ENCODE data around the gene ALDH1A1.
"Not testable (repeated sequence)": the region's sequence is repeated elsewhere in the genome, so short reads cannot be mapped to it uniquely, and the experiment has no call there.

Gene ALDH1A1

DNA sequence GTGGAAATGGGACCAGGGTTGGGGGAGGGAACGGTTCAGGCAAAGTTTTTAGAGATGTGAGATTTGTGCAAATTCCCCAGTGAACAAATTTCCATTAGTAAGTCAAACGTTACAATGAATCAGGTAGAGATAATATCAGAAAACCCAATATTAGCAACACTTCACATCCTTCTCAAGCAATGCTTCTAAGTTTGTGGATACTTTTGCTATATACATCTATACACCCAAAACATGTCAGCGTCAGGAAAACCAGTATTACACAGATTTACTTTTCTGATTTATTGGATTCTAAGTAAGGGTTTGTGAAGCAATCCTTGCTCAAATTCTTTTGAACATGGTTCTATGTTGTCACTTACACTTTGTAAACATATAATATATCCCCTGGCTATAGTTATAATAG is 6.5 kb downstream of the ALDH1A1 start:
- no peaks in the 10 kb centered on the region for H3K36me3 Mint-ChIP-seq (ENCODE audit: insufficient read depth)
- DNase-seq (no peak), ATAC-seq (replicated peaks) (no peak)
- no peak overlapping the region for H3K27ac Mint-ChIP-seq
- peaks cover 19 to 43% of the 10 kb centered on the region in 2 donors for H3K27me3 Mint-ChIP-seq
- no peaks in the 10 kb centered on the region for H3K4me1 Mint-ChIP-seq (ENCODE audit: low read depth in 2 of 2)
- no peaks in the 10 kb centered on the region for H3K9me3 Mint-ChIP-seq
- H3K4me3 Mint-ChIP-seq = no peak overlapping the region

DNA sequence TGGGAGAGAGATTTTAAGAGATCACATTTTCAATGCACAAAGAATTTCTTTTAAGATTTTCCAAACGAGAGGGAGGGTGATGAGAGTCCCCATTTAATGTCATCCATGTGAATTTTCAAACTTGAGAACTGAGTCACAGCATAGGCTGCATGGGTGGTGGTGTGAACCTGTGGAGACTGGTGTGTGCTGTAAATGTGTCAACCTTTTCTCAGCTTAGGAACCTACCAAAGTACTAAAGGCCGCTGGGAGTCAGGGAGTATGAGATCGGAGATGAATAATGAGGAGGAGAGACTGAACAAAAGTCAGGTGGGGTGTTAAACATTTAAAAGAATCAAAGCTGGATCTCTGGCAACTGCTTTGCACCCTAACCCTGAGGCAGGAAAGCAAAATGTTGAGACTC is 7.5 kb downstream of the ALDH1A1 start:
- Mint-ChIP-seq H3K9me3 (no peaks in the 10 kb centered on the region), H3K27ac (no peak overlapping the region), H3K4me1 (ENCODE audit: low read depth in 2 of 2) (no peaks in the 10 kb centered on the region), H3K36me3 (ENCODE audit: insufficient read depth) (no peaks in the 10 kb centered on the region), H3K4me3 (no peak overlapping the region), H3K27me3 (peaks cover 21 to 43% of the 10 kb centered on the region in 2 donors)
- no peak for ATAC-seq (replicated peaks)
- DNase-seq = no peak

GRCh38 chr9:72943844-72944462 is 8.9 kb downstream of the ALDH1A1 start:
- H3K4me1 Mint-ChIP-seq (ENCODE audit: low read depth in 2 of 2) = no peaks in the 10 kb centered on the region
- no peaks in the 10 kb centered on the region for H3K36me3 Mint-ChIP-seq (ENCODE audit: insufficient read depth)
- no peak for DNase-seq
- H3K9me3 Mint-ChIP-seq = no peaks in the 10 kb centered on the region
- ATAC-seq (replicated peaks) = no peak
- H3K27me3 Mint-ChIP-seq = peaks cover 21 to 38% of the 10 kb centered on the region in 2 donors
- H3K27ac Mint-ChIP-seq = no peak overlapping the region
- H3K4me3 Mint-ChIP-seq = no peak overlapping the region

DNA sequence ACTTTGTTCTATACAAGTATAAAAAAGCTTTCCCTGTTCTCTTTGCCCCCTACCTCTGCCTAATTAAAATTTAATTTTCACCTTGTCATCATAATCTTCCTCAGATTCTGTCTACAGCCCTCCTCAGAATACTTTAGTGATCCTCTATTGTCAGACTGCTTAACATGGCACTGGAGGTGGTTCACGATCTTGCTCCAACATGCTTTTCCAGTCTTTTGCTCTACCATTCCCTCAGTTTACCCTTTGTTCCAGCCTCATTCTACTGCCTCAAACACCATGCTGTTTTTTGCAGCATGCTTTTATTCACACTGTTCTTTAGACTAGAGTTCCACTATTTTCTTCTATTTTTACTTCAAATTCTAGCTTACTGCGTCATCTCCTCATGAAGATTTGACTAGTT is 10.4 kb downstream of the ALDH1A1 start:
- no peaks in the 10 kb centered on the region for H3K4me1 Mint-ChIP-seq (ENCODE audit: low read depth in 2 of 2)
- H3K9me3 Mint-ChIP-seq = no peaks in the 10 kb centered on the region
- peaks cover 21 to 27% of the 10 kb centered on the region in 2 donors for H3K27me3 Mint-ChIP-seq
- no peaks in the 10 kb centered on the region for H3K36me3 Mint-ChIP-seq (ENCODE audit: insufficient read depth)
- H3K27ac Mint-ChIP-seq = no peak overlapping the region
- ATAC-seq (replicated peaks) (no peak), DNase-seq (no peak)
- H3K4me3 Mint-ChIP-seq = no peak overlapping the region

- H3K9me3 Mint-ChIP-seq; H3K27ac Mint-ChIP-seq; H3K4me1 Mint-ChIP-seq (ENCODE audit: low read depth in 2 of 2); ATAC-seq (replicated peaks); H3K4me3 Mint-ChIP-seq; DNase-seq; H3K36me3 Mint-ChIP-seq (ENCODE audit: insufficient read depth): not testable (repeated sequence)
- H3K27me3 Mint-ChIP-seq = peaks cover 16 to 27% of the 10 kb centered on the region in 2 donors
These were observed 13.3 kb downstream of the ALDH1A1 start for GRCh38 chr9:72939581-72939980.

GRCh38 chr9:72937545-72937944 is 15.3 kb downstream of the ALDH1A1 start:
- no peaks in the 10 kb centered on the region for H3K4me1 Mint-ChIP-seq (ENCODE audit: low read depth in 2 of 2)
- H3K9me3 Mint-ChIP-seq = no peaks in the 10 kb centered on the region
- H3K27me3 Mint-ChIP-seq = peaks cover 13% of the 10 kb centered on the region in 2 donors
- no peak overlapping the region for H3K4me3 Mint-ChIP-seq
- H3K36me3 Mint-ChIP-seq (ENCODE audit: insufficient read depth) = no peaks in the 10 kb centered on the region
- DNase-seq (no peak), ATAC-seq (replicated peaks) (no peak)
- no peak overlapping the region for H3K27ac Mint-ChIP-seq

DNA sequence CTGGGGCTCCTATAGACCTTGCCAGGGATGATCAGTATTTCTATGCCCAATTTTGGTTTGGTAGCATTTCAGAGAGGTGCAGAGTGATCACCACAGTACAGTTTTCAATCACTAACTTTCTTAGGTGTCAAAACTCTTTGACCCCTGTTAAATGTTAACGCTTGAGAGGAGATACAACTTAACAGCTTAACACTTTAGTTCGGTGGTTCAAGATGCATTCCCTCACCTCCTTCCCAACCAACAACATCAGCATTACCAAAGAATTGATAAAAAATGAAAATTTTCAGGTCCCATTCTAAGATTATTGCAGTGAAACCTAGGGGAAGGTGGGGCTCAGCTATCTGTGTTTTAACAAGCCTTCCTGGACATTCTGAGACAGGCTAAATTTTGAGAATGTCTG is 16.2 kb downstream of the ALDH1A1 start:
- Mint-ChIP-seq H3K27me3 (peaks cover 4 to 5% of the 10 kb centered on the region in 2 donors), H3K36me3 (ENCODE audit: insufficient read depth) (no peaks in the 10 kb centered on the region), H3K27ac (no peak overlapping the region), H3K9me3 (no peaks in the 10 kb centered on the region), H3K4me1 (ENCODE audit: low read depth in 2 of 2) (no peaks in the 10 kb centered on the region), H3K4me3 (no peak overlapping the region)
- no peak for DNase-seq
- ATAC-seq (replicated peaks) = no peak

- no peak for ATAC-seq (replicated peaks)
- peaks cover under 1 to 1% of the 10 kb centered on the region in 2 donors for H3K27me3 Mint-ChIP-seq
- H3K9me3 Mint-ChIP-seq = no peaks in the 10 kb centered on the region
- no peaks in the 10 kb centered on the region for H3K4me1 Mint-ChIP-seq (ENCODE audit: low read depth in 2 of 2)
- H3K36me3 Mint-ChIP-seq (ENCODE audit: insufficient read depth) = no peaks in the 10 kb centered on the region
- no peak overlapping the region for H3K4me3 Mint-ChIP-seq
- no peak overlapping the region for H3K27ac Mint-ChIP-seq
- no peak for DNase-seq
These were observed 16.6 kb downstream of the ALDH1A1 start for GRCh38 chr9:72936266-72936665.

DNA sequence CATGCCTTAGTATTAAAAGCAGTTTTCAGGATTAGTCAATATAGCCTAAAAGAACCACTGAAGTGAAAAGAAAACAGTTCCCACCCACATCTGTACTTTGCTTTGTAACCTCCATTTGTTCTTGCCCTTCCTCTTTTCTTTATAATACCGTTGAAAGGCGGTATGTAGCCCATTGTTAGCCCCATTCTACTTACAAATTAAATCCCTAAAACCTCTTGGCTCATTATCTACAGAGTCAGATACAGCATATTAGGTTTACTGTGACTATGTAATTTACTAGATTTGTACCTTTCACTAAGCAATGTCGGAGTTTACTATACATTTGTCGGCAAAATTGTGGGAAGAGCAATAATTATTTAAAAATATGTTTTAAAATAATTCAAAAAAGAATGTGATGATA is 17.3 kb downstream of the ALDH1A1 start:
- DNase-seq (no peak), ATAC-seq (replicated peaks) (no peak)
- H3K4me3 Mint-ChIP-seq = no peak overlapping the region
- H3K9me3 Mint-ChIP-seq = no peaks in the 10 kb centered on the region
- H3K27ac Mint-ChIP-seq = no peak overlapping the region
- no peaks in the 10 kb centered on the region for H3K27me3 Mint-ChIP-seq
- H3K4me1 Mint-ChIP-seq (ENCODE audit: low read depth in 2 of 2) = no peaks in the 10 kb centered on the region
- H3K36me3 Mint-ChIP-seq (ENCODE audit: insufficient read depth) = no peaks in the 10 kb centered on the region

DNA sequence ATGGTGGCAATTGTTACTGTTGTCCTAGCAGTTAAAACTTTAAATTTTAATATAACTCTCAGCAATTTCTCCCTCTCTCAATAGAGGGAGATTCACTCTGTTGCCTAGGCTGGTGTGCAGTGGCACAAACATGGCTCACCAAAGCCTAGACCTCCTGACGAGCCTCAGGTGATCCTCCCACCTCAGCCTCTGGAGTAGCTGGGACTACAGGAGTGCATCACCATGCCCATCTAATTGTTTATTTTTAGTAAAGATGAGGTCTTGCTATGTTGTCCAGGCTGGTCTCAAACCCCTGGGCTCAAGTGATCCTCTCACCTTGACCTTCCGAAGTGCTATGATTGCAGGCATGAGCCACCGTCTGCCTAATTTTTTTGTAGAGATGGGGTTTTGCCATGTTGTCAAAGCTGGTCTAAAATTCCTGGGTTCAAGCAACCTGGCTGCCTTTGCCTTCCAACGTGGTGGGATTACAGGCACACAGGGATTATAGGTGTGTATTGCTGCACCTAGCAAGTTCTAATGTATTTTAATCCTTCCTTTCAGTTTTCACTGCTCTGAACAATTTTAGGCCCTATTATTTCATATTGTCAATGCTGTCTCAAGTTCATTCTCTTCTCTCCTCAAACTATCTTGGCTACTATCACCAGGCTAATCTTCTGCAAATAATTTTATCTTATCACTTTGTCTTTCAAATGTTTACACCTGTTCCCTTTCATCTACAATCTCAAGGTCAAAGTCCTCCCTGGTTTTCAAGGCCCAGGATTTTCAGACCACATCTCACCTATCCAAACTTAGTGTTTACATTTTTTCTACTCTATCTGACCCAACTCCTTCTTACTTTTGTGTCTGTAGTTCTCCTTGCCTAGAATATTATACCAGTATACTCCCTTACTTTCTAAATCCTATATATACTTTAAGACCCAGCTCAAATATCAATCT is 18.9 kb downstream of the ALDH1A1 start:
- Mint-ChIP-seq H3K9me3 (no peaks in the 10 kb centered on the region), H3K27me3 (no peaks in the 10 kb centered on the region), H3K4me3 (no peak overlapping the region), H3K27ac (no peak overlapping the region), H3K36me3 (ENCODE audit: insufficient read depth) (no peaks in the 10 kb centered on the region), H3K4me1 (ENCODE audit: low read depth in 2 of 2) (no peaks in the 10 kb centered on the region)
- no peak for ATAC-seq (replicated peaks)
- no peak for DNase-seq

GRCh38 chr9:72932619-72933018 is 20.2 kb downstream of the ALDH1A1 start:
- H3K36me3 Mint-ChIP-seq (ENCODE audit: insufficient read depth) = no peaks in the 10 kb centered on the region
- no peak overlapping the region for H3K27ac Mint-ChIP-seq
- no peak overlapping the region for H3K4me3 Mint-ChIP-seq
- peaks cover 0 to 1% of the 10 kb centered on the region in 2 donors for H3K9me3 Mint-ChIP-seq
- DNase-seq (no peak), ATAC-seq (replicated peaks) (no peak)
- H3K4me1 Mint-ChIP-seq (ENCODE audit: low read depth in 2 of 2) = no peaks in the 10 kb centered on the region
- H3K27me3 Mint-ChIP-seq = no peaks in the 10 kb centered on the region

GRCh38 chr9:72931897-72932296 is 21.0 kb downstream of the ALDH1A1 start:
- no peak for DNase-seq
- no peak for ATAC-seq (replicated peaks)
- H3K9me3 Mint-ChIP-seq = peaks cover 0 to 1% of the 10 kb centered on the region in 2 donors
- no peaks in the 10 kb centered on the region for H3K36me3 Mint-ChIP-seq (ENCODE audit: insufficient read depth)
- no peaks in the 10 kb centered on the region for H3K27me3 Mint-ChIP-seq
- H3K27ac Mint-ChIP-seq = no peak overlapping the region
- H3K4me1 Mint-ChIP-seq (ENCODE audit: low read depth in 2 of 2) = no peaks in the 10 kb centered on the region
- H3K4me3 Mint-ChIP-seq = no peak overlapping the region

GRCh38 chr9:72931437-72931836 is 21.4 kb downstream of the ALDH1A1 start:
- DNase-seq (no peak), ATAC-seq (replicated peaks) (no peak)
- no peaks in the 10 kb centered on the region for H3K36me3 Mint-ChIP-seq (ENCODE audit: insufficient read depth)
- H3K27ac Mint-ChIP-seq = no peak overlapping the region
- no peak overlapping the region for H3K4me3 Mint-ChIP-seq
- H3K27me3 Mint-ChIP-seq = no peaks in the 10 kb centered on the region
- H3K4me1 Mint-ChIP-seq (ENCODE audit: low read depth in 2 of 2) = no peaks in the 10 kb centered on the region
- H3K9me3 Mint-ChIP-seq = peaks cover 0 to 1% of the 10 kb centered on the region in 2 donors

GRCh38 chr9:72930828-72931227 is 22.0 kb downstream of the ALDH1A1 start:
- Mint-ChIP-seq H3K27ac (no peak overlapping the region), H3K9me3 (peaks cover 0 to 1% of the 10 kb centered on the region in 2 donors), H3K4me3 (no peak overlapping the region), H3K27me3 (no peaks in the 10 kb centered on the region), H3K4me1 (ENCODE audit: low read depth in 2 of 2) (no peaks in the 10 kb centered on the region), H3K36me3 (ENCODE audit: insufficient read depth) (no peaks in the 10 kb centered on the region)
- ATAC-seq (replicated peaks) (no peak), DNase-seq (no peak)

All from effector memory CD8-positive, alpha-beta T cell (primary cell).